PC-3 (cell line): ENCODE measurements around the gene SYCN.

Experiments
- EZH2 ChIP-seq: fragments of 300-600 bp; sonication (generic); IDR thresholded peaks from one replicate; pipeline ENCODE4 v1.6.1; 2017; ENCODE audit warnings: antibody characterized with exemption, mild to moderate bottlenecking, low read length; ENCODE audit not compliant: unreplicated experiment
- EZH2phosphoT487 ChIP-seq: fragments of 300-600 bp; sonication (generic); IDR thresholded peaks from 2 replicates; pipeline ENCODE4 v1.6.1; 2018; ENCODE audit warnings: mild to moderate bottlenecking, antibody characterized with exemption, low read length, borderline replicate concordance
- TF ChIP-seq, protein P1 (sequence below): fragments of 300-600 bp; sonication (generic); conservative IDR thresholded peaks from 2 replicates; pipeline ENCODE4 v1.5.1; 2017; ENCODE audit warnings: antibody characterized with exemption, low read depth, mild to moderate bottlenecking, low read length

DNA sequence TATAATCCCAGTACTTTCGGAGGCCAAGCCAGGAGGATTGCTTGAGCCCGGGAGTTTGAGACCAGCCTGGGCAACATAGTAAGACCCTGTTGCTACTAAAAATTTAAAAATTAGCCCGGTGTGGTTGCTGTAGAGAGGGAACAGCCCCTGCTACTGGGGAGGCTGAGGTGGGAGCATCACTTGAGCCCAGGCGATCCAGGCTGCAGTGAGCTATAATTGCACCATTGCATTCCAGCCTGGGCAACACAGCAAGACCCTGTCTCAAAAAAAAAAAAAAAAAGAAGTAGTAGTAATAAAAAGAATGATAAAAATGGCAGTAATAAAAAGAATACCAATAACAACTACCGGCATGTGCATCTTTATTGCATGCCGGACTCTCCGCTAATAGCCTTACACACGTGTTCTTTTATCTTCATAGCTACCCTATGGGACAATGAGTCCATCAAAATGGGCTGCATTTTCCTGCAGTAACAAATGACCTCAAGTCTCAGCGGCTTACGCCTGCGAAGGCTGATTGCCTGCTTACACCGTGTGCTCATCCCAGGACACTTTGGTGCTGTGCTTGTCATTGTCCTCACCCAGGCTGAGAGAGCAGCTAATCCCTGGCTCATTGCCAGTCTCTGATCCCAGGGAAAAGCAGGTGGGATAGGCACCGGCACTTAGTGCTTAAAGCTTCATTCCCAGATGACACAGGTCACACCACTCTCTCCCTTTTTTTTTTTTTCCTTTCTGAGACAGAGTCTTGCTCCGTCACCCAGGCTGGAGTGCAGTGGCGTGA, 14.4 kb upstream of the SYCN start:
- TF ChIP-seq, protein P1, sequence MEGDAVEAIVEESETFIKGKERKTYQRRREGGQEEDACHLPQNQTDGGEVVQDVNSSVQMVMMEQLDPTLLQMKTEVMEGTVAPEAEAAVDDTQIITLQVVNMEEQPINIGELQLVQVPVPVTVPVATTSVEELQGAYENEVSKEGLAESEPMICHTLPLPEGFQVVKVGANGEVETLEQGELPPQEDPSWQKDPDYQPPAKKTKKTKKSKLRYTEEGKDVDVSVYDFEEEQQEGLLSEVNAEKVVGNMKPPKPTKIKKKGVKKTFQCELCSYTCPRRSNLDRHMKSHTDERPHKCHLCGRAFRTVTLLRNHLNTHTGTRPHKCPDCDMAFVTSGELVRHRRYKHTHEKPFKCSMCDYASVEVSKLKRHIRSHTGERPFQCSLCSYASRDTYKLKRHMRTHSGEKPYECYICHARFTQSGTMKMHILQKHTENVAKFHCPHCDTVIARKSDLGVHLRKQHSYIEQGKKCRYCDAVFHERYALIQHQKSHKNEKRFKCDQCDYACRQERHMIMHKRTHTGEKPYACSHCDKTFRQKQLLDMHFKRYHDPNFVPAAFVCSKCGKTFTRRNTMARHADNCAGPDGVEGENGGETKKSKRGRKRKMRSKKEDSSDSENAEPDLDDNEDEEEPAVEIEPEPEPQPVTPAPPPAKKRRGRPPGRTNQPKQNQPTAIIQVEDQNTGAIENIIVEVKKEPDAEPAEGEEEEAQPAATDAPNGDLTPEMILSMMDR, result no peak
- TF ChIP-seq EZH2phosphoT487 (no peak), EZH2 (no peak)
